A673 (cell line): Measurements from ENCODE around the gene SPATA3. TPM values are rescaled to one million over a fixed set of nuclear protein-coding genes. Genes with fewer than 3 reads are reported as not detected.

ENCODE experiments used
- BruUV-seq: library from RNA; stranded (reverse); fragments of 400-500 nt; replicated peaks from 2 replicates; lab custom pipeline; 2021; lab: Mats Ljungman, UMichigan
- CTCF ChIA-PET: fragments of 300-600 bp; sonication (Branson Sonifier 250); formaldehyde crosslinking; loops from one replicate; lab custom pipeline; 2022; ENCODE audit warnings: antibody characterized with exemption; lab: Charles Lee
- POLR2A ChIA-PET: fragments of 300-600 bp; sonication (Branson Sonifier 250); formaldehyde crosslinking; loops from one replicate; lab custom pipeline; 2022; ENCODE audit warnings: antibody characterized with exemption; ENCODE audit not compliant: low non-redundant PET; lab: Charles Lee
- DNase-seq: peaks from one replicate; pipeline ENCODE4 v3.0.0-alpha.2; 2015; ENCODE audit warnings: low spot score
- H3K27ac ChIP-seq: fragments of 200-600 bp; sonication (generic); 2 replicates; pipeline ENCODE4 v1.5.1; 2016; ENCODE audit warnings: mixed run types, low read depth, mild to moderate bottlenecking, mixed read lengths, antibody characterized with exemption, low read length; ENCODE audit not compliant: poor library complexity, severe bottlenecking
- H3K27me3 ChIP-seq: fragments of 200-600 bp; sonication (generic); replicated peaks from 2 replicates; pipeline ENCODE4 v1.6.1; 2017; ENCODE audit warnings: mixed run types, low read depth, mild to moderate bottlenecking, mixed read lengths, antibody characterized with exemption, low read length; ENCODE audit not compliant: insufficient read depth, poor library complexity
- H3K36me3 ChIP-seq: fragments of 200-600 bp; sonication (generic); 2 replicates; pipeline ENCODE4 v1.6.1; 2016; ENCODE audit warnings: mixed run types, mild to moderate bottlenecking, mixed read lengths, antibody characterized with exemption, low read length; ENCODE audit not compliant: insufficient read depth, poor library complexity, severe bottlenecking
- H3K4me1 ChIP-seq: fragments of 200-600 bp; sonication (generic); 2 replicates; pipeline ENCODE4 v1.6.1; 2017; ENCODE audit warnings: mixed run types, mild to moderate bottlenecking, mixed read lengths, antibody characterized with exemption, low read length; ENCODE audit not compliant: insufficient read depth, poor library complexity, severe bottlenecking
- H3K4me3 ChIP-seq: fragments of 200-600 bp; sonication (generic); 2 replicates; pipeline ENCODE4 v1.5.1; 2016; ENCODE audit warnings: low read depth, mixed run types, mild to moderate bottlenecking, mixed read lengths, low read length; ENCODE audit not compliant: poor library complexity, severe bottlenecking
- H3K9me3 ChIP-seq: fragments of 200-600 bp; sonication (generic); 2 replicates; pipeline ENCODE4 v1.6.1; 2016; ENCODE audit warnings: mixed run types, low read depth, mild to moderate bottlenecking, mixed read lengths, antibody characterized with exemption, low read length; ENCODE audit not compliant: poor library complexity, severe bottlenecking
- CTCF ChIP-seq: fragments of 300-800, 200-600 bp; sonication (generic); conservative IDR thresholded peaks from 2 replicates; pipeline ENCODE4 v1.5.1; 2017; ENCODE audit warnings: low read depth, mild to moderate bottlenecking, antibody characterized with exemption, low read length, moderate library complexity, mixed read lengths
- EZH2 ChIP-seq: fragments of 200-600 bp; sonication (generic); IDR thresholded peaks from 2 replicates; pipeline ENCODE4 v1.6.1; 2017; ENCODE audit warnings: borderline replicate concordance, low read depth, mild to moderate bottlenecking, mixed read lengths, antibody characterized with exemption, low read length; ENCODE audit not compliant: poor library complexity, severe bottlenecking
- intact Hi-C: fragments of 100-400 bp; cut with micrococcal nuclease; formaldehyde crosslinking; loops from one replicate; pipeline ENCODE4 v1.10.0; 2022; ENCODE audit not compliant: unreplicated experiment
- total RNA-seq: library from RNA; stranded (reverse); gene quantifications from 2 replicates; pipeline ENCODE4 v1.2.3, GENCODE V29; 2021

The SPATA3 gene
- total RNA-seq, 1 experiment from 2014 or later, result not detected

GRCh38 chr2:230980468-230980867 is 15.5 kb upstream of the SPATA3 start:
- ChIA-PET POLR2A (no interaction called here), CTCF (no interaction called here)
- H3K9me3 ChIP-seq, result no peaks in the 10 kb centered on the region
- TF ChIP-seq CTCF, result no peak
- TF ChIP-seq EZH2, result no peak
- H3K27me3 ChIP-seq, result no peaks in the 10 kb centered on the region
- no peaks in the 10 kb centered on the region for H3K4me1 ChIP-seq
- no peak overlapping the region for H3K4me3 ChIP-seq
- BruUV-seq, result no TSS peak
- H3K36me3 ChIP-seq, result no peaks in the 10 kb centered on the region
- no peak overlapping the region for H3K27ac ChIP-seq
- intact Hi-C loops, result no loop called here
- no peak for DNase-seq

- TF ChIP-seq CTCF (no peak), EZH2 (no peak)
- DNase-seq, result no peak
- Histone ChIP-seq H3K27me3 (no peaks in the 10 kb centered on the region), H3K4me1 (no peaks in the 10 kb centered on the region), H3K4me3 (no peak overlapping the region), H3K36me3 (no peaks in the 10 kb centered on the region), H3K9me3 (no peaks in the 10 kb centered on the region), H3K27ac (no peak overlapping the region)
- POLR2A ChIA-PET, result interaction anchor here (0.6 kb wide), 2 partner anchors 58 to 891 kb away, joined by 3 to 5 read pairs; no protein-coding TSS in a partner anchor
- CTCF ChIA-PET, result no interaction called here
- intact Hi-C loops, result no loop called here
- BruUV-seq, result no TSS peak
Measured at GRCh38 chr2:230981704-230982103, 14.2 kb upstream of the SPATA3 start.

- Histone ChIP-seq H3K4me3 (no peak overlapping the region), H3K36me3 (no peaks in the 10 kb centered on the region), H3K27ac (no peak overlapping the region), H3K27me3 (no peaks in the 10 kb centered on the region), H3K4me1 (no peaks in the 10 kb centered on the region), H3K9me3 (no peaks in the 10 kb centered on the region)
- BruUV-seq, result no TSS peak
- TF ChIP-seq CTCF (no peak), EZH2 (no peak)
- intact Hi-C loops, result no loop called here
- no peak for DNase-seq
- ChIA-PET CTCF (no interaction called here), POLR2A (no interaction called here)
Measured at GRCh38 chr2:230982126-230982525, 13.8 kb upstream of the SPATA3 start.
